ENCODE results near the gene COX11.

- no peak for TF ChIP-seq CTCF (IDR thresholded peaks at IDR 0.05; ENCODE audit: borderline replicate concordance, extremely low read depth, low read length, poor library complexity, severe bottlenecking)
- TF ChIP-seq EZH2 (IDR thresholded peaks at IDR 0.05; ENCODE audit: borderline replicate concordance, low read depth, low read length, severe bottlenecking), result no peak
Measured at GRCh38 chr17:54991567-54991966, 23.1 kb upstream of the COX11 start.

Data from DND-41 (cell line).